OCI-LY7 (cell line): ENCODE data around the gene DDX27.

Experiments
- CTCF ChIP-seq: fragments of 200-600 bp; sonication (generic); conservative IDR thresholded peaks from 2 replicates; pipeline ENCODE4 v1.5.1; 2014; ENCODE audit warnings: mild to moderate bottlenecking, antibody characterized with exemption, low read length, moderate library complexity, mixed read lengths
- EZH2phosphoT487 ChIP-seq: fragments of 200-600 bp; sonication (generic); IDR thresholded peaks from 2 replicates; pipeline ENCODE4 v1.6.1; 2018; ENCODE audit warnings: low read depth, borderline replicate concordance, mild to moderate bottlenecking, mixed run types, antibody characterized with exemption, low read length, moderate library complexity, mixed read lengths

- TF ChIP-seq CTCF (no peak), EZH2phosphoT487 (no peak)
Observed at GRCh38 chr20:49237531-49237930, 18.3 kb downstream of the DDX27 start.
